Prostate gland (tissue), 2 donors: ENCODE results near the gene CETN3.

Experiments
- CTCF ChIP-seq, 4 experiments: fragments of 200-600 bp in 2 of 4; fragments of 450-650 bp in 2 of 4; sonication (generic) in 2 of 4; IDR thresholded peaks; 1 replicate in 3 of 4; 2 replicates in 1 of 4; pipeline ENCODE4 v1.5.1; 2016 to 2019; ENCODE audit warnings: antibody characterized with exemption in 4 of 4, mild to moderate bottlenecking in 2 of 4, moderate library complexity in 2 of 4
- POLR2A ChIP-seq: fragments of 450-650 bp; IDR thresholded peaks from one replicate; pipeline ENCODE4 v1.6.1; 2016; ENCODE audit warnings: antibody characterized with exemption, mild to moderate bottlenecking
- POLR2AphosphoS5 ChIP-seq: sonication (generic); formaldehyde crosslinking; IDR thresholded peaks from one replicate; pipeline ENCODE4 v1.6.1; 2017; ENCODE audit warnings: antibody characterized with exemption

DNA sequence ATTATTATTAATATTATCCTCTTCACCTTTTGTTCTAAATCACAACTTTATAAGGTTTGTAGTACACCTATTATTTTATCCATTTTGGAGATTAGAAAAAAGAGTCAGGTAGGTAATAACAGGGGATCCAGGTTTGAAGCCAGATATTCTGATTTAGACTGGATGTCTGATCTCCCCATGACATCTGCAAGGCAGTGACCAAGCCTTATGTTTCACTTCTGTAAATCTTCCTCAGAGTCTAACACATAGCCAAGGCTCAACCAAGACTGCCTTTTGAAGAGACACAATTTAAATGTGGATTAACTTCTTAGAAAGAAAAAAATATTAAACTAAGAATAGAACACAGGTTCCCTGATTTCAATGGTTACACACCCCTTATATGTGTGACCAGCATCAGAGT, 44.2 kb downstream of the CETN3 start:
- TF ChIP-seq CTCF (IDR thresholded peaks at IDR 0.05) (no peak), POLR2A (no peak), POLR2AphosphoS5 (no peak)
